HS-5 (cell line): Measurements from ENCODE around the gene DPEP3.
"Not testable (repeated sequence)": the region's sequence is repeated elsewhere in the genome, so short reads cannot be mapped to it uniquely, and the experiment has no call there.

ENCODE experiments used
- DNase-seq: peaks from one replicate; pipeline ENCODE4 v3.0.0-alpha.2; 2012; ENCODE audit warnings: low read depth

The DPEP3 gene

DNA sequence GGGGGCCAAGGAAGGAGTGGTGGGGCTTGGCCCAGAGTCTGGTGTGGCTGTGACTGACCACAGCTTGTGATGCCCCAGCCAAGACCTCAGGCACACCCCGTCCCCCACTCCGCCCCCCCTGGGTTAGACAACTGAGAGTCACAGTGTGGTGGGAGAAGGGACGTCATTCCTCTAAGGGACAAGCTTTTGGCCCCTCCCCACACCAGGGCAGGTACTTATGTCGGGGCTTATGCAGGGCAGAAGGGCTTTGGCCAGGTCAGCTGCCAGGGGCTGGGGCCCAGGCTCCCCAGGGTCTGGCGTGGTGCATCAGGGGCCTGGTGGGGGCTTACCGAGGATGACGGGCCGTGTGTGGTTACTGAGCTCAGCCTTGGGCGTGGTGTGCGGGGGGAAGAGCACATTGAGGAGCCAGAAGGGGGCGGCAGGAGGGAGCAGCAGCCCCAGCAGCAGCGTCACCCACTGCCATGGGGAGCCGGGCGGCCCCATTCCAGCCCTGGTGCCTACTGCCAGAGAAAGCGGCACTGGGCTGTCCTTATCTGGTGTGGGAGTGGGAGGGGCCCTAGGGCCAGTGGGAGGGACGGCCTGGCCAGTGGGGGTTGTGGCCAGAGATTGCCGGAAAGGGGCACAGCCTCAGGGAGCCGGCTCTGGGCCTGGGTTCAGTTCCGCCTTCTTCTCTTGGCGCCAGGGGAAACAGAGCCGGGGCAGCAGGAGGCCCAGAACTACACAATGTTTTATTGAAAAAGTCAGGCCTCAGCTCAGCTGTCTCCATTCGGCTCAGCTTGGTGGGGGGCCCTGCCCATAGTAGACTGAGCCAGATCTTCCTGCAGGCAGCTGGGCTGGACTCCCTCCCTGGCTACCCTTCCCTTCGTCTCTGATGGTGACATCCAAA, 36.4 kb downstream of the DPEP3 start, which contains the start of gene LCAT:
TSS of gene LCAT (minus strand) at position 502 of the 886 bp plus-strand sequence. CDS start at position 483, 19 bp downstream.
- DNase-seq, result no peak

DNA sequence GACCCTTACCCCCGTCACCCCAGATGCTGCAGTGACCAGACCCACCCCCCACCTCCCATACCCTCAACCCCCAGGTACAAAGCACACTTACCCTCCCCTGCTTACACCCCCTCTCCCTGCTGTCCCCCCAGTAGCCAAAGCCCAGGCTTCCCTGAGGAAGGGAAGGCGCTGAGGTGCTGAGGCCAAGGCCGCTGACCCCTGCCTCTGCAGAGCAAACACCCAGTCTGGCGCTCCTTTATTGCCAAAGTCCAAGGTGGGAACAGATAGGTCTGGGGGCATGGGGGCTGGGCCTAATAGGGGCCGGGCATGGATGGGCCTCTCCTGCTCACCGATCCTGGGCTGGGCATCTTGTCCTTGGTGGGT, 37.1 kb downstream of the DPEP3 start:
- DNase-seq, result no peak

DNA sequence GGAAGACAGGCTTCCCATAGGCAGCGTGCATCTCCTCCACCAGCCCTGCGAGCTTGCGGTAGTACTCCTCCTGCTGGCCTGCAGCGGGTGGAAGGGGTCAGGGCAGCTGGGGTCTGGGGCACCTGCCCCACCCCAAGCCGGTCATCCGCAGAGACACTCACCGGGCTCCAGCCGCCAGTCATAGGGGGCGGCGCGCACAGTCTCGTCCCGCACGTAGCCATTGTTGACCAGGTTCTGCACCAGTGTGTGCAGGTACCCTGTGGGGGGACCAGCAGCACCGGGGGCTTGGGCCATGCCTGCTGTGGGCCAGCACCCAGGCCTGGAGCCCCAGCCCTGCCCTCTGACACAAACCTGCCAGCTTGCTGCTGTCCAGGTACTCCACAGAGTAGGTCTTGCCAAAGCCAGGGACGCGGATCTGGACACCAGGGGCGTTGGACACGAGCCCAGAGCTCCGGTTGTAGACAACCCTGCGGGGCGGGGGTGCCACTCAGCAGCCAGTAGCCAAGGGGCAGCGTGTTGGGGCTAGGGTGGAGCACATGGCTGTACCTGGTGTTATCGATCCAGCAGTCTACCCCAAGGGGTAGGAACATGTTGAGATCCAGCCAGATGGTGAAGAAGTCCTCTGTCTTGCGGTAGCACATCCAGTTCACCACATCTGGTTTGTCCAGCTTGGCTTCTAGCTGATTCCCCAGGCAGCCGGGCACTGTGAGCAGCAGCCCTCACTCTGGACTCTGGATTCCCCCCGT, 37.6 kb downstream of the DPEP3 start:
- DNase-seq, result no peak

DNA sequence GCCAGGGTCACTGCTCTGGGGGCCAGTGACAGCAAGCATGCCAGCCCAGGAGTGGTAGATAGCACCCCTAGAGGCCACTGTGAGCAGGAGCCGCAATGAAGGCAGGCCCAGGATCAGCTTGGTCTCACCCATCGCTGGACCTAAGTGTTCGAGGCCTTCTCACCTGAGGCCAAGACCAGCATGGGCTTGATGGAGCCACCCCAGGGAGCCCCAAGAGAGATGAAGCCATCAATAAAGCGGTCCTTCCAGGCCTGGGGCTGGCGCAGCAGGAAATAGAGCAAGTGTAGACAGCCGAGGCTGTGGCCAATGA, 38.1 kb downstream of the DPEP3 start:
- no peak for DNase-seq

DNA sequence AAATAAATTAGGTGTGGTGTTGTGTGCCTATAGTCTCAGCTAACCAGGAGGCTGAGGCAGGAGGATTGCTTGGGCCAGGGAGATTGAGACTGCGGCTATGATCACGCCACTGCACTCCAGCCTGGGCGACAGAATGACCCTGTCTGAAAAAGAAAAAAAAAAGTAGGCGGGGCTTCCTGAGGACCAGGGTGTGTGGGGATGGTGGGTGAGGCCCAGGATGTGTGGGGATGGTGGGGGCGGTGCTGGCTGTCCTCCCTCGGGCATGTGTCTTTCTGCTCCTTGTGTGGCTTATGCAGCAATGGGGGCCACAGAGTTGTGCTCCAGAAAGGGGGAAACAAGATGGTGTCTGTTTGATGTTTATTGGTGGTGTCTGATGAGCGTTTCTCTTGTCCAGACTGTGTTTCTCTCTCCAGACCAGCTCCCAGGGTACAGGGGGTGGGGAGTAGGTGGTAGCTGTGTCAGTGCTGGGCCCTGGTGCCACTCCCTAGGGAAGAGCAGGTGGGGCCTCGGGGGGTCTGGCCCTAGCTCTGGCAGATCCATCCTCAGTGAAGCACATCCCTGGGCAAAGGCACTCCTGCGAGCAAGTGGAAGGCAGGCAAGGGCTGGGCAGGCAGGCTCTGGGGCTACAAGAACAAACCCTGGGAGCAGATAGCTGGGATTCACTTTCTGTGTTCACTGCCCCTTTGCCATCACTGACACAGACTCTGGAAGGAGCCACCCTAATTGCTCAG, 38.7 kb downstream of the DPEP3 start:
- DNase-seq, result no peak

DNA sequence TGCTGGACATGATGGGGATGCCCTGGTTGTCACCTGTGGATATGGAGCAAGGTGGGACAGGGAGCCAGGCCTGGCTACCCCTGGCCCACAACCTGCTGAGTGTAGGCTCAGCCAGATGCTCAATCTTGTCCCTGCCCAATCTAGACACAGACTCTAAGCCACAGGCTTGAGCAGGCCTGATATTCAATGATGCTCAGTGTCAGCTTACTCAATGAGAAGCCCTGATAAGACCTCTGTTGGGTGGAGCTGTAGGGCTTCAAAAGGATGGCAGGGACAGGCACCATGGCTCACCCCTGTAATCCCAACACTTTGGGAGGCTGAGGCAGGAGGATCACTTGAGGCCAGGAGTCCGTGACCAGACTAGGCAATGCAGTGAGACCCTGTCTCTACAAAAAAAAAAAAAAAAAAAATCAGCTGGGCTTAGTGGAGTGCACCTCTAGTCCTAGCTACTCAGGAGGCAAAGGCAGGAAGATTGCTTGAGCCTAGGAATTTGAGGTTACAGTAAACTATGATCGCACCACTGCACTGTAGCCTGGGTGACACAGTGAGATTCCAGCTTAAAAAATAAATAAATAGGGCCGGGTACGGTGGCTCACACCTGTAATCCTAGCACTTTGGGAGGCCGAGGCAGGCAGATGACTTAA, 39.7 kb downstream of the DPEP3 start:
- no peak for DNase-seq

DNA sequence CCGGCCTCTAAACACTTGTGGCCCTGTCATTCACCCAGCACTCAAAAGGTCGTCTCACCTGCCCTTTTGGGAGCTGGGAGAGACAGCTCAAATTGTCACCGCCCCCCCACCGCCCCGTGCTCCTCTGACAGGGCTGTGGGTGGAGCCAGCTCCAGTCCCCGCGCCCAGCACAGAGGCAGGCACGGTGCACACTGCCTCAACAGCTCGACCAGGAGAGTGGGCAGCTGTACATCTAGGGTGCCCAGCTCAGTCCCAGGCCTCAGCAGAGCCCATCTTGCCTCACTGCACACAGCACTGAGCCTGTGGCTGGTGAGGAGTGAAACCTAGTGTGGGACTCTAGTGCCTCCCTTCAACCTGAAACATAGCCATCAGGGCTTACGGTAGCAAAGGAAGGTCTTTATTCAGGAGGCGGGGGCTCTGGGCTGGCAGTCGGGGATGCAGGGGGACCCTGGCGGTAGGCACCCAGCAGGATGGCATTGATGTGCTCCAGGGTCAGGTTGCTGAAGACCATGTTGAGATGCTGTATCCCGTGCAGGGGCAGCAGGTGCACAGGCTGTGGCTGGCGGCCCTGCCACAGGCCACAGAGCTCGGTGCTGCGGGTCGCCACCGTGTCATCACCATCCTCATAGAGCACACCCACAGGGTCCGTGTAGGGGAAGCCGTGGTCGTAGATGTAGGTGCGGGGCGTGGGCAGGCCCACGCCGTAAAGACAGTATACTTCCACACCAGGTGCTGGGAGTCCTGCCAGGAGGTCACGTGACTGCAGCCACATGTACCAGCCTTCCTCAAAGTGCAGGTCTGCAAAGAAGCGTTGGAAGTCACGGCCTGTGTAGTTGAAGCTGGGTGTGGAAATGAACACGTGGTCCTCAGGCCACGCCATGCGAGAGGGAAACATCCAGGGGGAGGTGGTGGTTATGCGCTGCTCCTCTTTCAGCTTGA, 40.5 kb downstream of the DPEP3 start:
- no peak for DNase-seq

DNA sequence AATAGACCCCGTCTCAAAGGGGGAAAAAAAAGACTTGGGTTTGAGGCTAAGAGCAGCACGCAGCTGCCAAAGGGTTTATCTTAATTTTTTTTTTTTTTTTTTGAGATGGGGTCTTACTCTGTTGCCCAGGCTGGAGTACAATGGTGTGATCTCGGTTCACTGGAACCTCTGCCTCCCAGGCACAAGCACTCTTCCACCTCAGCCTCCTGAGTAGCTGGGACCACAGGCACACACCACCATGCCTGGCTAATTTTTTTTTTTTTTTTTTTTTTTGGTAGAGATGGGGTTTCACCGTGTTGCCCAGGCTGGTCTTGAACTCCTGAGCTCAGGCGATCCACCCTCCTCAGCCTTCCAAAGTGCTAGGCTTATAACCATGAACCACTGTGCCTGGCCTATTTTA, 42.6 kb downstream of the DPEP3 start:
- DNase-seq, result not testable (repeated sequence)

DNA sequence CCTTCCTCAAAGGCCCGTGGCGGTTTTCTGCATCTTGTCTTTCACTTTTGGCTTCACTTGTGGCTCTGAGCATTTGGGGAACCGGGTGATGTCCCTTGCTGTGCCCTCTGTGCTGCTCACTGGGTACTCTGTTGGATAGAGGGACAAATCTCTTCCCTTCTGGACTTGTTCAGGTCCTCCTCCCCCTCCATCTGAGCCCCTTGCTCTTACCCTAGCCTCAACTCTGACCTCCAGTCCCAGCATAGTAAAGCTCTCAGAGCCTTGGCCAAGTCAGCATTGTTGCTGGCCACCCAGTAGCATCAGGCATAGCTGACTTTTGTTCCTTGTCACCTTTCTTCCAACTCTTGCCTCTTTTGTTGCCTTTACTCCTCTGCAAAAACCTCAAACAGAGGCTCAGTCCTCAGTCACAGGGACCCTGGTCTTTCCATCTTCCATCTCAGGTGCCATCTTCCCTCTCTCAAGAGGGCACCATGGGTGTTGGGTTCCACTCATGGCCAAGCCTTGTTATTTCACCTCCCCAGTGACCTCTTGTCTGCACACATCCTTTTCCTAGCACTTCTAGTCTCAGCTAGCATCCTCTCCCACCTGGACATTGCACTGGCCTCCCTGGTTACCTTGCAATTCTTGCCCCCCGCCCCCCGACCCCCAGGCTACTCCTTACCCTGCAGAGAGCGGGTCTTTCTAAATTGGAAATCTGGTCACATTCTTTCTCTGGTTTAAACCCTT, 43.3 kb downstream of the DPEP3 start:
- no peak for DNase-seq

DNA sequence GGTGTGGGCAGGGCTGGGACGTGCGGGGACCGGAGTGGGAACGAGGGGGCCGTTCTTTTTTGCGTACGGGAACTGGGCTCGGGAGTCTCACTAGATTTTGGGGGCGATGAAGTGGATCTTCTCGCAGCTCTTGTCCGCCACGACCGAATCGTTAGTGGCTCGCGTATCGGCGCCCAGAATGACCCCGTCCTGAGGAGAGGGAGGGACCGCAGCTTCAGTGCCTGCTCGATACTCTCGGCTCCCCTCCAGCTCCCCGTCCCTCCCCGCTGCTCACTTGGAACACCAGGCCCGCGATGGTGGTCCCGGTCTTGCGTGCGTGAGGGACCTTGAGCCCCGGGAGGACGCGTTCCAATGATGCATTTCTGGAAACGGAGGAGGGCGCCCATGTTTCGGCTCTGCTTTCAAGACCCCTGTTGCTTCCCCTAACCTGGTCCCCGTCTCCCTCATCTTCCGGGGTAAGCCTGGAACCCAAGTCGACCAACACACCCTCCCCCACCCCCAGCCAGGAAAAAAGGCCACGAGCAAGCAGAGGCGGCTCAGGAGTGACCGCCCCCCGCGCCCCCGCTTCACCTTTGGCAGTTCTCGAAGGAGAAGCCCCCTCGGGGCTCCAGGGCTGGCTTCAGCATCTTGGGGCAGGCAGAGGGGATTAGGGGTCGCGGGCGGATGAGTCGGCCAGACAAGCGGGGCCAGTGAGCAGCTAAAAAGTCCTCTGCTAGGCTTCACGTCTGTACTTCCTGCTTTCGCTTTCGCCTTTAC, 44.0 kb downstream of the DPEP3 start, which contains the start of gene PSMB10:
TSS of gene PSMB10 (minus strand) at position 727 of the 756 bp plus-strand sequence. CDS start at position 626, 101 bp downstream.
- no peak for DNase-seq

DNA sequence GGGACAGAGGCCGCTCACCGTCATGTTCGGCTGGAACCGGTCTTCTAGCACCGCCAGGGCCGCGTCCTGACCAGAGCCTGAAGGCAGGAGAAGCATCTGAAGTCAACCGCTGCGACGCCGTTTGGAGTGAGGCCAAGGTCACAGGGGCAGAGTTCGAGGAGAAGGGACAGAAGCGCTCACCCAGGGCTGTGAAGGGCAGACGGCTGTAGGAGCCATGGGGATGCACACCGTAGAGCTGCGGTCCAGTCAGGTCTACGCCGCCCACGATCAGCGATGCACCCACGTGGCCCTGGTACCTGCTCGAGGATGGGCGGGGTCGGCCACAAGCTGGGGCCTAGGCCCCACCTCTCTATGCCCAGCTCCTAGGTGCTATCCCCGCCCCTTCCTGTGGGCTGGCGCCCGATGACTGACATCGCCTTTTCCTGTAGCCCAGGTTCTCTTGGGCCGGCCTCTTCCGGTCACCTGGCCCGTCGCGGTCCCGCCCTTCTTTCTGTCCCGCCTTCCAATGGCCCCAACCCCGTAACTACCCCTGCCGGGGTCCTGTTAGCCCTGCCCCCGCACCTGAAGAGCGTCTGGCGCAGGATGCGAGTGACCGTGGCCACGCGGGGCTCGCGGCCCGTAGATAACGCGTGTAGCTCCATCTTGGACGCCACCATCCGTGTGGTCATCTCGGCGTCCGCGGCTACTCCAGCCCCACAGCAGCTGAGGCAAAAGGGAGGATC, 44.7 kb downstream of the DPEP3 start:
- peak; percentile 86 for DNase-seq

DNA sequence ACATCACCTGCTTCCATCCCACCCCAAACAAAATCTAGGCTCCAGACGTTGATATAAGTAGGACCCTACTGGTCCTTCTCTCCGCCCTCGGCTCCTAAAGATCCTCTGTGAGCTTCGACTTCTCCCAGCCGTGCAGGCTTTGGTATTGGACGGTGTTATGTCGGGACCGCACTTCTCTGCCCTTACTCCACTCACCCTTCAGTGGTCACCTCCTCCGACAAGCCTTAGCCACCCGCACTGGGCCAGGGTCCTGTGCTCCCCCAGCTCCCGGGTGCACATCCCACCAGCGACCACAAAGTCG, 45.2 kb downstream of the DPEP3 start:
- no peak for DNase-seq

DNA sequence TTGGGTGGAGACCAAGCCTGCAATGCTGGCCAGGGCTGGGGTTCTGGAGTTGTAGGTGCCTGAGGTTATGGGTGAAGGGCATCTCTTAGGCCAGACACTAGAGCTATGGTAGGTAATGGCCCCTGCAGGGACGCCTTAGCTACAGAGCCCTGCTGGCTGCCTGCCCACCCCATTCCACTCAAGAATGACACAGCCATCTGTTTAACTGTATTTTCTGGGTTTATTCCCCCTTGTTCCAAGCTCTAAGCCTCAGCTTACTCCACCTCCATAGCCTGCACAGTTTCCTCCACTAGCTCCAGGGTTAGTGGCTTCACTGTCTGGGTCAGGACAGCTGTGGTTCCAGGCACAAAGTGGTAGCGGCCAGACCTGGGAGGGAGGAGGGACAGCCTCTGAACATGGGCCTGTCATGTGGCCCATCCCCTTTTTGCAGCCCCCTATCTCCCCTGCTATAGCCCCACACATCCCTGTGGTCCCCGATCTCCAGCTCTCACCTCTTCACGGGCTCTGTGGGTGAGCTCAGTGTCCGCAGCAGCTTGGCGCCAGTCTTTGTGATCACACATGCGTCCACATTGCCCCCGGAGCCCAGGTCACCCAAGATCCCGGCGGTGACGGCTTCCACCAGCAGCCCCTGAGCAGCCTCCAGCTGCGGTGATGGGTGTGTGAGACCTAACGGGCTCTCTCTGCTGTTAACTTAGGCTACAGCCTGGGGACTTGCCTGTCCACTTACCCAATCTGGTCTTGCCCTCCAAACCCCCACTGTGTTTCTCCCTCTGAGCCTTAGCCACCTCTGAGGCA, 45.8 kb downstream of the DPEP3 start:
- DNase-seq, result no peak

DNA sequence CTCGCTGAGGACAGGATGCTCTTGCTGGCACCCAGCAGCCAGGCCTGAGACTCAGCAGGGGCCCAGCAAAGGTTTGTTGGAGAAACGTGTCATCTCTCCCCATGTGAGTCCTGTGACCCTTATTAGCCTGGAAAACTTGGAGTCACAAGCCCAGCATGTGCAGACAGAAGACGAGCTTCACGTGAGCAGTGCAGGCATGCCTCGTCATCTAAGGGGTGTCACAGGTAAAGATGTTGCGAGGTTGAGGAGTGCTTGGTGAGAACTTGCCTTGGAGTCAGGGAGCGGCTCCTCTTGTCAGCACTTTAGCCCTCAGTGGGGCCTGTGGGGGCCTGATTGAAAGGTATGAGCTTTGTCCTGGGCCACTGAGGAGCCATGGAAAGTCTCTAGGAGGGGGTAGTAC, 46.5 kb downstream of the DPEP3 start:
- DNase-seq, result no peak

DNA sequence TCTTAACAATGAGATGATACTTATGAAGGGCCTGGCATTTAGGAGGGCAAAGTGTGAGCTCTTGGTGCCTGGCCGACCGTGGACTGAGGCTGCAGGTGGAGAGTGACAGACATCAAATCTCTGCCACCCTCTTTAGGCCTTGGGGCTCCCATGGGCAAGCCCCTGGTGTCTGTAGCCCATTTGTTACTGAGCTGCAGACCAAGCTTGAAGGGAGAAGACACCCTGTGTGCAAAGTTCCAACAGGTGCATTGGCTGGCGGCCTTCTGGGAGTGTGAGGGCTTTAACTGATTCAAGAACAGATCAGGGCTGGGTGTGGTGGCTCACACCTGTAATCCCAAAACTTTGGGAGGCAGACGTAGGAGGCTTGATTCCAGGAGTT, 47.8 kb downstream of the DPEP3 start:
- no peak for DNase-seq

DNA sequence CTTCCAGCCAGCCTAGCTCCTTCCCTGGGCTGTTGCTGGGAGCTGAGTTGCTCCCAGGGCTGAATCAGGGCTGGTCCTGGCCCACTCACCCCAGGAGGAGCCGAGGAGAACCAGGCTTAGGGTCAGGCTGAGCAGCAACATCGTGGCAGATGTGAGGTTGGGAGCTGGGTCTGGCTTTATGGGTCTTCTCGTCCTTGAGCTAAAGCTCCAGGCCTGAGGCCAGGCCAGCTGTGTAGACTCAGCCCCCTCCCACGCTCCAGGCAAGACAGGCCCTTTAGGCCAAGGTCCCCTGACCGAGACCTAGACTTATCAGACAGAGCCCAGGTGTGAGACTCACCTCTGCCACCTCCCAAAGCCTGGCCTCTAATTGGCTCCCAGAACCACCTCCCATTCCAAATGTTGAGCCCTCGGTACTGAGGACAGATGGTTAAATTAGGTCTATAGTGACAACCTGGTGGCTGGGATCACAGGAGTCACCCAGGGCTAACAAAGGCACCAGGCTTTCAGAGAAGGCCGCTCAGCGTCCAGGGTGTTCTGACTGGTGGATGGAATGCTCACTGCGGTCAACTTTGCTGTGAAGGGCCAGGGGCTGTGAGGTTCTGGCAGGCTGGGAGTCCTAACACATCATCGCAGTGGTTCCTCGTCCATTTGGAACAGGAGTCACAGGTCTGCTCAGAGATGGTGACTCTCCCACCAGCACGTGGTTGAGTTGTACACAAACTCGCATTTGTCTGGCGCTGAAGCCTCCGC, 48.4 kb downstream of the DPEP3 start, which contains the start of gene CTRL:
TSS of gene CTRL (minus strand) at position 151 of the 750 bp plus-strand sequence. CDS start at position 141, 10 bp downstream.
- DNase-seq, result no peak

DNA sequence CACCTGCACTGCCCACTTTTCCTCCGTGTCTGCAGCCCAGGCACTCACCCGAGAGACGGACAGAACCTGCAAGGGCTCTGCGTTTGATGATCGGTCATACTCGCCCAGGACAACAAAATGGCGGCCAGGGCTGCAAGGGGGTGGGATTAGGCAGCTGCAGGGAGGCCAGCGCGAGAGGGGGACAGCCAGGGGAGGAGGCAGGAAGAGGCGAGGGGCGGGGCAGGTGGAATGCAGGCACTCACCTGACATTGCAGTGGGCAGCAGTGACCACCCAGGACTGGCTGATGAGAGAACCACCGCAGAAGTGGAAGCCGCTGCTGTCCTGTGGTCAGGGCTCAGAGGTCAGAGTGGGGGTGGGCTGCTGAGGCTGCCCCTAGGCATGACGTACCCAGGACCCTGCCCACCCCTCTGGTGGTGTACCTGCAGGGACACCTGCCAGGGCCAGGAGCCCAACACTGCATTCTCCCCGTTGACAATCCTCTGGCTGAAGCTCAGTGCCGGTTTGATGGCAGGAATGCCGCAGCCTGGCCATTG, 49.6 kb downstream of the DPEP3 start:
- DNase-seq, result no peak
